ENCODE results near the gene FGF2. TPM values are rescaled to one million over a fixed set of nuclear protein-coding genes. Genes with fewer than 3 reads are reported as not detected.

The FGF2 gene
- polyA plus RNA-seq, 1 of the 3 experiments (the other 2 are of a cell fraction), result 11.1 TPM

- Histone ChIP-seq H2AFZ (ENCODE audit: low read depth) (no peak overlapping the region), H3K4me1 (ENCODE audit: control insufficient read depth in 1 of 2, insufficient read depth in 2 of 2, low read depth in 1 of 2, low read length in 1 of 2) (peaks cover 8 to 16% of the 10 kb centered on the region in 2 experiments; a peak in 3 of 4 replicates), H3F3A (replicated peaks; ENCODE audit: insufficient read depth) (peaks cover 16% of the 10 kb centered on the region), H3K4me2 (no peak overlapping the region), H3K27ac (ENCODE audit: low read depth in 2 of 2, low read length in 1 of 2) (peak overlapping the region in 1 of 2 experiments; percentile 0; a peak in 1 of 4 replicates), H3K9ac (no peak overlapping the region), H3K9me3 (no peaks in the 10 kb centered on the region), H3K4me3 (ENCODE audit: low read depth in 2 of 2, low read length in 1 of 2) (no peak overlapping the region), H3K36me3 (replicated peaks in 1 of 2; ENCODE audit: control insufficient read depth in 1 of 2, insufficient read depth in 2 of 2, low read length in 1 of 2) (peaks cover 33 to 62% of the 10 kb centered on the region in 2 experiments), H3K27me3 (ENCODE audit: insufficient read depth) (no peaks in the 10 kb centered on the region), H3K9me2 (no peaks in the 10 kb centered on the region), H4K20me1 (ENCODE audit: insufficient read depth) (peaks cover 87% of the 10 kb centered on the region), H3K79me2 (ENCODE audit: insufficient read depth) (peaks cover 100% of the 10 kb centered on the region)
- TF ChIP-seq USF2 (IDR thresholded peaks at IDR 0.05; ENCODE audit: borderline replicate concordance, low read depth, low read length), result no peak
- no peak for TF ChIP-seq FOSL2 (IDR thresholded peaks at IDR 0.05; ENCODE audit: borderline replicate concordance, low read depth)
- no peak for TF ChIP-seq USF1 (IDR thresholded peaks at IDR 0.05; ENCODE audit: borderline replicate concordance, low read depth)
- no peak for TF ChIP-seq NFIC (IDR thresholded peaks at IDR 0.05; ENCODE audit: borderline replicate concordance)
- TF ChIP-seq SIN3A (IDR thresholded peaks at IDR 0.05; ENCODE audit: borderline replicate concordance, low read depth, low read length), result no peak
- TF ChIP-seq NRF1 (IDR thresholded peaks at IDR 0.05; ENCODE audit: low read depth, low read length), result no peak
- no peak for TF ChIP-seq REST (IDR thresholded peaks at IDR 0.05; ENCODE audit: low read depth, low read length)
- TF ChIP-seq PBX3 (IDR thresholded peaks at IDR 0.05), result no peak
- no peak for TF ChIP-seq EZH2phosphoT487 (IDR thresholded peaks at IDR 0.05; ENCODE audit: borderline replicate concordance, low read depth)
- no peak for TF ChIP-seq POLR2AphosphoS5 (IDR thresholded peaks at IDR 0.05; ENCODE audit: low read depth, low read length)
- no peak for TF ChIP-seq GABPA (IDR thresholded peaks at IDR 0.05; ENCODE audit: low read depth)
- TF ChIP-seq ELF1 (IDR thresholded peaks at IDR 0.05), result no peak
- TF ChIP-seq EP300 (IDR thresholded peaks at IDR 0.05; ENCODE audit: borderline replicate concordance in 1 of 2, low read depth in 1 of 2, low read length in 1 of 2), result no peak
- no peak for TF ChIP-seq IRF3 (IDR thresholded peaks at IDR 0.05; ENCODE audit: low read depth, low read length)
- no peak for TF ChIP-seq FOXM1 (IDR thresholded peaks at IDR 0.05; ENCODE audit: low read depth)
- no peak for TF ChIP-seq RFX5 (IDR thresholded peaks at IDR 0.05; ENCODE audit: low read length)
- DNase-seq, result no peak
- WGBS (ENCODE audit: low lambda C conversion rate), result 87% methylated on average over 1 of the region's 1 CpG
- ChIA-PET CTCF (interaction anchor here (0.7 kb wide), 1 partner anchor 15 kb away, joined by 3 read pairs; no protein-coding TSS in a partner anchor), POLR2A (no interaction called here)
These were observed 15.8 kb downstream of the FGF2 start for GRCh38 chr4:122842392-122842791.

All from SK-N-SH (cell line).